SK-N-MC (cell line): ENCODE results near the gene GDF7.

Experiments
- FOXP2 ChIP-seq: optimal IDR thresholded peaks from 2 replicates; pipeline ENCODE3; 2011; ENCODE audit warnings: mild to moderate bottlenecking, moderate library complexity; ENCODE audit not compliant: insufficient read depth; ENCODE audit errors: extremely low read length, control extremely low read depth
- POLR2AphosphoS5 ChIP-seq: IDR thresholded peaks from 2 replicates; pipeline ENCODE4 v1.6.1; 2012; ENCODE audit warnings: mild to moderate bottlenecking, low read depth, low read length, borderline replicate concordance

DNA sequence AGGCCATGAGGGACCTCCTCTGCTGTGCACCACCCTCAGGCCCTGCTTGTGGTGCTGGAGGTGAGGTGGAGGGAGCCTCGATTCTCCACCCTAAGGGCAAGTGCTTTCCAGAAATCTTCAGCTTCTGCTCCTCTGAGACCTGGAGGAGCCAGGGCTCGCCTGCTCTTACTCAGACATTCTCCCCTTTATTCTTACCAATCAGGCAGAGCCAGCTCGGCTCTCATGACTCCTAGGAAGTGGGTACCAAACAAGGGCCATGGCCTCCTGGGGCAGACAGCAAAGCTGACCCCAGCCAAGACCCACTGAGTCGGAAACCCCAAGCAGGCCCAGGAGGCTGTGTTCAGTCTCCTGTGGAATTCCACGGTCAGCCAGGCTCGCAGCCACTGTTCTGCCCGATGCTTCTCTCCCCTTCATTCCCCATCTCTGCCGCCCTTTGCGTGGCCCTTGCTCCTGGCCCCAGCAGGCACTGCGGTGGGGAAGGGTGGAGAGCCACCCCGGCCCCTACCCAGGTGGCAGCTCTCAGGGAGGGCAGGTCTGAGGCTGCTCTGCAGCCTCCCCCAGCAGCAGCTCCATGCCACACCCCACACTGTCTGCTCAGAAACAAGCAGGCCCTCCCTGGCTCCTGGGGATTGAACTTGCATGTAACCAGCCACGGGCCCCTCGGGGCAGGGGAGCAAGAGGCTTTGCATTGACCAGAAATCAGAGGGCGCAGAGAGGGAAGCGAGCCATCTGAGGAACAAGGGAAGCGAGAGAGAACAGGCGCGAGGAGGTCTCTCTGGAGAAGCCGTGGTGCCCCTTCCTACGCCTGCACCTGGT lies 40.0 kb upstream of the GDF7 start:
- TF ChIP-seq POLR2AphosphoS5 (no peak), FOXP2 (no peak)
